Measurements from ENCODE around the gene CNNM4.

The CNNM4 gene

GRCh38 chr2:96815326-96816126 is 54.8 kb downstream of the CNNM4 start:
- no peak for DNase-seq

- peak; percentile 98 for DNase-seq
These were observed 55.6 kb downstream of the CNNM4 start, which contains the start of gene CNNM3 for GRCh38 chr2:96816127-96816835. CNNM3 (plus strand) TSS chr2:96816268; CDS start chr2:96816278, 10 bp downstream.

GRCh38 chr2:96816836-96817702 is 56.4 kb downstream of the CNNM4 start:
- peak; percentile 63 for DNase-seq

- DNase-seq: no peak
These were observed 57.2 kb downstream of the CNNM4 start for GRCh38 chr2:96817882-96818281.

GRCh38 chr2:96819128-96819875 is 58.6 kb downstream of the CNNM4 start:
- DNase-seq: no peak

- DNase-seq: no peak
These were observed 59.3 kb downstream of the CNNM4 start for GRCh38 chr2:96819876-96820511.

- DNase-seq: no peak
These were observed 60.5 kb downstream of the CNNM4 start for GRCh38 chr2:96821113-96821675.

GRCh38 chr2:96822786-96823185 is 62.1 kb downstream of the CNNM4 start:
- no peak for DNase-seq

- DNase-seq: no peak
These were observed 62.5 kb downstream of the CNNM4 start for GRCh38 chr2:96823198-96823597.

GRCh38 chr2:96824079-96824870 is 63.6 kb downstream of the CNNM4 start:
- DNase-seq: no peak

GRCh38 chr2:96825057-96825456 is 64.4 kb downstream of the CNNM4 start:
- no peak for DNase-seq

- DNase-seq: no peak
These were observed 66.0 kb downstream of the CNNM4 start for GRCh38 chr2:96826546-96827278.

GRCh38 chr2:96828436-96828835 is 67.7 kb downstream of the CNNM4 start:
- no peak for DNase-seq

GRCh38 chr2:96828874-96829273 is 68.2 kb downstream of the CNNM4 start:
- DNase-seq: no peak

GRCh38 chr2:96830044-96830562 is 69.4 kb downstream of the CNNM4 start:
- DNase-seq: no peak

GRCh38 chr2:96831679-96832078 is 71.0 kb downstream of the CNNM4 start:
- DNase-seq: no peak

GRCh38 chr2:96832408-96832753 is 71.7 kb downstream of the CNNM4 start:
- no peak for DNase-seq

GRCh38 chr2:96832754-96833507 is 72.2 kb downstream of the CNNM4 start:
- no peak for DNase-seq

- DNase-seq: no peak
These were observed 75.1 kb downstream of the CNNM4 start for GRCh38 chr2:96835830-96836229.
